Osteocyte (in vitro differentiated cells): ENCODE results near the gene SPTSSA. TPM values are rescaled to one million over a fixed set of nuclear protein-coding genes. Genes with fewer than 3 reads are reported as not detected.

ENCODE experiments used
- DNase-seq: peaks from one replicate; pipeline ENCODE4 v3.0.0; 2021; ENCODE audit warnings: mixed read lengths; ENCODE audit not compliant: unreplicated experiment; ENCODE audit errors: extremely low spot score
- H3K27ac Mint-ChIP-seq: one replicate; pipeline ENCODE4 v1.8.0; 2021; ENCODE audit warnings: mild to moderate bottlenecking, mixed read lengths; ENCODE audit not compliant: unreplicated experiment
- H3K27me3 Mint-ChIP-seq: one replicate; pipeline ENCODE4 v1.8.0; 2021; ENCODE audit warnings: mixed read lengths; ENCODE audit not compliant: unreplicated experiment
- H3K36me3 Mint-ChIP-seq: one replicate; pipeline ENCODE4 v1.8.0; 2021; ENCODE audit warnings: mixed read lengths; ENCODE audit not compliant: unreplicated experiment
- H3K4me1 Mint-ChIP-seq: one replicate; pipeline ENCODE4 v1.8.0; 2021; ENCODE audit warnings: mixed read lengths; ENCODE audit not compliant: unreplicated experiment
- H3K4me3 Mint-ChIP-seq: one replicate; pipeline ENCODE4 v1.8.0; 2021; ENCODE audit warnings: mild to moderate bottlenecking, moderate library complexity, mixed read lengths; ENCODE audit not compliant: unreplicated experiment
- H3K9me3 Mint-ChIP-seq: one replicate; pipeline ENCODE4 v1.8.0; 2021; ENCODE audit warnings: mixed read lengths; ENCODE audit not compliant: unreplicated experiment
- CTCF ChIP-seq: fragments of 200-600 bp; sonication (generic); IDR thresholded peaks from 2 replicates; pipeline ENCODE4 v1.5.0; 2021; ENCODE audit warnings: antibody characterized with exemption, mild to moderate bottlenecking, moderate library complexity
- total RNA-seq: library from RNA; stranded (reverse); gene quantifications from 2 replicates; pipeline ENCODE4 v1.2.1, GENCODE V29; 2021

The SPTSSA gene
- total RNA-seq, 1 donor from 2014 or later = 17.8 TPM

- Mint-ChIP-seq H3K4me1 (peaks cover 22% of the 10 kb centered on the region), H3K4me3 (no peak overlapping the region), H3K27ac (peak overlapping the region; percentile 90), H3K27me3 (no peaks in the 10 kb centered on the region), H3K9me3 (no peaks in the 10 kb centered on the region), H3K36me3 (no peaks in the 10 kb centered on the region)
- TF ChIP-seq CTCF = no peak
- no peak for DNase-seq
Observed at GRCh38 chr14:34496007-34496678, 34.1 kb upstream of the SPTSSA start.

GRCh38 chr14:34489324-34489723 lies 27.3 kb upstream of the SPTSSA start:
- Mint-ChIP-seq H3K27ac (no peak overlapping the region), H3K36me3 (no peaks in the 10 kb centered on the region), H3K9me3 (no peaks in the 10 kb centered on the region)

DNA sequence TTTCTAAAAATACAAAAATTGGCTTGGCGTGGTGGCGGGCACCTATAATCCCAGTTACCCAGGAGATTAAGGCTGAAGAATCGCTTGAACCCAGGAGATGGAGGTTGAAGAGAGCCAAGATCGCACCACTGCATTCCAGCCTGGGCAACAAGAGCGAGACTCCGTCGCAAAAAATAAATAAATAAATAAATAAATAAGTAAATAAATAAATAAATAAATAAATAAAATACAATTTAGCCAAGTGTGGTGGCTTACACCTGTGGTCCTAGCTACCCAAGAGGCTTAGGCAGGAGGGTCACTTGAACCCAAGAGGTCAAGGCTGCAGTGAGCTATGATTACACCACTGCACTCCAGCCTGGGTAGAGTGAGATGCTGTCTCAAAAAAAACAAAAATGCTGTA lies 26.5 kb upstream of the SPTSSA start:
- Mint-ChIP-seq H3K27me3 (no peaks in the 10 kb centered on the region), H3K4me1 (no peaks in the 10 kb centered on the region), H3K36me3 (no peaks in the 10 kb centered on the region), H3K27ac (no peak overlapping the region), H3K9me3 (no peaks in the 10 kb centered on the region), H3K4me3 (no peak overlapping the region)
- DNase-seq = no peak
- no peak for TF ChIP-seq CTCF

More at GRCh38 chr14:34489324-34489723, 27.3 kb upstream of the SPTSSA start:
- no peaks in the 10 kb centered on the region for H3K27me3 Mint-ChIP-seq
- TF ChIP-seq CTCF = no peak
- no peaks in the 10 kb centered on the region for H3K4me1 Mint-ChIP-seq
- DNase-seq = no peak
- H3K4me3 Mint-ChIP-seq = no peak overlapping the region

DNA sequence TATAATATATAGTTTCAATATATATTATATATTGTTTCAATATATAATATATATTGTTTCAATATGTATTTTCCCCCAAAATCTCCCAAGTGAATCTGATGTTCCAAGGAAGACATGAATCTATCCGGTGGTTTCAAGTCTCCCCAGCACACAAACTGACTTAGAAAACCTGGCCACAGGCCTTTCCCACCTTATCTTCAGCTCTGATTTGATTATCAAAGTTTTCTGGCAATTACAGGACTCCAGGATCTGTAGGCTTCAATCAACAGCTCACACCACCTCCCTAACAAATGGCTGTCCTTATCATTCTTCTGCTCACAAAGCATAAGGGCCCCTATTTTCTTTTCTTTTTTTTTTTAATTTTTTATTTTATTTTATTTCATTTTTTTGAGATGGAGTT lies 22.7 kb upstream of the SPTSSA start:
- Mint-ChIP-seq H3K36me3 (no peaks in the 10 kb centered on the region), H3K9me3 (no peaks in the 10 kb centered on the region), H3K27ac (no peak overlapping the region), H3K4me3 (no peak overlapping the region), H3K4me1 (no peaks in the 10 kb centered on the region), H3K27me3 (no peaks in the 10 kb centered on the region)
- no peak for TF ChIP-seq CTCF
- DNase-seq = no peak

GRCh38 chr14:34482463-34482862 lies 20.4 kb upstream of the SPTSSA start:
- Mint-ChIP-seq H3K27me3 (no peaks in the 10 kb centered on the region), H3K4me1 (no peaks in the 10 kb centered on the region), H3K36me3 (no peaks in the 10 kb centered on the region), H3K27ac (no peak overlapping the region), H3K4me3 (no peak overlapping the region), H3K9me3 (no peaks in the 10 kb centered on the region)
- TF ChIP-seq CTCF = no peak
- no peak for DNase-seq
